ENCODE measurements around the gene PPP4R4. TPM values are rescaled to one million over a fixed set of nuclear protein-coding genes. Genes with fewer than 3 reads are reported as not detected.

PPP4R4 gene
- total RNA-seq, 1 experiment from 2014 or later: 5.5 TPM

GRCh38 chr14:94157197-94157596 lies 16.9 kb upstream of the PPP4R4 start:
- H3K9ac ChIP-seq (ENCODE audit: low read length): no peak overlapping the region
- H3K4me1 ChIP-seq (ENCODE audit: control insufficient read depth in 1 of 2, insufficient read depth in 2 of 2, low read length in 2 of 2): no peaks in the 10 kb centered on the region
- no peaks in the 10 kb centered on the region for H3K9me2 ChIP-seq (ENCODE audit: insufficient read depth)
- H2AFZ ChIP-seq (ENCODE audit: low read depth, low read length, poor library complexity, severe bottlenecking): no peak overlapping the region
- CTCF ChIA-PET: no interaction called here
- RAD21 ChIA-PET (ENCODE audit: low non-redundant PET in 1 of 2, low total read pairs in 2 of 2, uncharacterized antibody in 2 of 2, unreplicated experiment in 2 of 2): no interaction called here
- no peak for TF ChIP-seq SP1 (IDR thresholded peaks at IDR 0.05; ENCODE audit: low read depth)
- no peak for TF ChIP-seq FOSL1 (IDR thresholded peaks at IDR 0.05; ENCODE audit: low read depth)
- TF ChIP-seq EGR1 (IDR thresholded peaks at IDR 0.05; ENCODE audit: low read depth): no peak
- TF ChIP-seq YY1 (IDR thresholded peaks at IDR 0.05; ENCODE audit: extremely low read depth, insufficient replicate concordance, low read depth, low read length): no peak
- TF ChIP-seq RAD21 (IDR thresholded peaks at IDR 0.05; ENCODE audit: low read depth): no peak
- TF ChIP-seq SRF (IDR thresholded peaks at IDR 0.05; ENCODE audit: low read depth): no peak
- TF ChIP-seq CBX3 (IDR thresholded peaks at IDR 0.05; ENCODE audit: low read depth): no peak
- TF ChIP-seq CEBPB (IDR thresholded peaks at IDR 0.05; ENCODE audit: low read depth): no peak
- no peak for TF ChIP-seq EZH2phosphoT487 (IDR thresholded peaks at IDR 0.05; ENCODE audit: borderline replicate concordance)
- TF ChIP-seq, protein P1, sequence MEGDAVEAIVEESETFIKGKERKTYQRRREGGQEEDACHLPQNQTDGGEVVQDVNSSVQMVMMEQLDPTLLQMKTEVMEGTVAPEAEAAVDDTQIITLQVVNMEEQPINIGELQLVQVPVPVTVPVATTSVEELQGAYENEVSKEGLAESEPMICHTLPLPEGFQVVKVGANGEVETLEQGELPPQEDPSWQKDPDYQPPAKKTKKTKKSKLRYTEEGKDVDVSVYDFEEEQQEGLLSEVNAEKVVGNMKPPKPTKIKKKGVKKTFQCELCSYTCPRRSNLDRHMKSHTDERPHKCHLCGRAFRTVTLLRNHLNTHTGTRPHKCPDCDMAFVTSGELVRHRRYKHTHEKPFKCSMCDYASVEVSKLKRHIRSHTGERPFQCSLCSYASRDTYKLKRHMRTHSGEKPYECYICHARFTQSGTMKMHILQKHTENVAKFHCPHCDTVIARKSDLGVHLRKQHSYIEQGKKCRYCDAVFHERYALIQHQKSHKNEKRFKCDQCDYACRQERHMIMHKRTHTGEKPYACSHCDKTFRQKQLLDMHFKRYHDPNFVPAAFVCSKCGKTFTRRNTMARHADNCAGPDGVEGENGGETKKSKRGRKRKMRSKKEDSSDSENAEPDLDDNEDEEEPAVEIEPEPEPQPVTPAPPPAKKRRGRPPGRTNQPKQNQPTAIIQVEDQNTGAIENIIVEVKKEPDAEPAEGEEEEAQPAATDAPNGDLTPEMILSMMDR (IDR thresholded peaks at IDR 0.05 in 2 of 3, conservative IDR thresholded peaks at IDR 0.05 in 1 of 3; ENCODE audit: borderline replicate concordance in 1 of 3, insufficient read depth in 1 of 3, low read depth in 2 of 3, low read length in 2 of 3): no peak
- no peak for TF ChIP-seq TCF7L2 (IDR thresholded peaks at IDR 0.05; ENCODE audit: borderline replicate concordance, extremely low read depth, insufficient read depth, insufficient read length)
- TF ChIP-seq POLR2A (IDR thresholded peaks at IDR 0.05; ENCODE audit: borderline replicate concordance, extremely low read depth, insufficient read depth, insufficient read length): no peak
- TF ChIP-seq, protein P2, sequence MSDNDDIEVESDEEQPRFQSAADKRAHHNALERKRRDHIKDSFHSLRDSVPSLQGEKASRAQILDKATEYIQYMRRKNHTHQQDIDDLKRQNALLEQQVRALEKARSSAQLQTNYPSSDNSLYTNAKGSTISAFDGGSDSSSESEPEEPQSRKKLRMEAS (IDR thresholded peaks at IDR 0.05): no peak
- no peak for DNase-seq (ENCODE audit: low read depth, low spot score)
- no peak overlapping the region for H3K27ac ChIP-seq (ENCODE audit: low read depth, low read length)
- H3K4me2 ChIP-seq (ENCODE audit: low read length): no peak overlapping the region
- H3K9me3 ChIP-seq (ENCODE audit: control insufficient read depth in 1 of 2, insufficient read depth in 1 of 2, low read depth in 1 of 2, low read length in 2 of 2): no peaks in the 10 kb centered on the region; a peak in 1 of 4 replicates
- intact Hi-C loops (cut with micrococcal nuclease): no loop called here
- POLR2A ChIA-PET: no interaction called here
- no peaks in the 10 kb centered on the region for H3K27me3 ChIP-seq (ENCODE audit: insufficient read depth, low read length)
- no peak overlapping the region for H3K4me3 ChIP-seq (replicated peaks in 1 of 2; ENCODE audit: low read depth in 1 of 2, low read length in 2 of 2)
- H3K79me2 ChIP-seq (ENCODE audit: insufficient read depth, low read length): no peaks in the 10 kb centered on the region
- H4K20me1 ChIP-seq (ENCODE audit: insufficient read depth): no peaks in the 10 kb centered on the region
- no TSS peak for BruUV-seq (replicated peaks)
- H3K36me3 ChIP-seq (ENCODE audit: control insufficient read depth in 1 of 2, insufficient read depth in 2 of 2, low read length in 2 of 2): no peaks in the 10 kb centered on the region
- no peak for ATAC-seq
